GM18909 (cell line): ENCODE data around the gene GLMP.

ENCODE experiments used
- ATAC-seq: cut with Tn5 transposase; IDR thresholded peaks from one replicate; pipeline ENCODE4 v1.9.1; 2021; ENCODE audit warnings: mild to moderate bottlenecking; ENCODE audit not compliant: unreplicated experiment, poor library complexity

GLMP gene

GRCh38 chr1:156289857-156290256 lies 5.6 kb downstream of the GLMP start:
- no peak for ATAC-seq

- no peak for ATAC-seq
Measured at GRCh38 chr1:156286061-156286460, 9.4 kb downstream of the GLMP start.

GRCh38 chr1:156285437-156285836 lies 10.0 kb downstream of the GLMP start:
- no peak for ATAC-seq

- ATAC-seq: no peak
Measured at GRCh38 chr1:156284757-156285156, 10.7 kb downstream of the GLMP start.

GRCh38 chr1:156284112-156284511 lies 11.4 kb downstream of the GLMP start, which contains the start of gene TMEM79:
TSS of gene TMEM79 (plus strand) at chr1:156284325. CDS start at chr1:156285227, 902 bp downstream.
- no peak for ATAC-seq

- no peak for ATAC-seq
Measured at GRCh38 chr1:156283521-156283920, 12.0 kb downstream of the GLMP start.

- peak; percentile 83 for ATAC-seq
Measured at GRCh38 chr1:156282479-156283222, 12.8 kb downstream of the GLMP start, which contains the start of gene SMG5. TSS of gene SMG5 (minus strand) at chr1:156282825. CDS start at chr1:156282680, 145 bp downstream.

- no peak for ATAC-seq
Measured at GRCh38 chr1:156281693-156282478, 13.6 kb downstream of the GLMP start.

GRCh38 chr1:156281281-156281680 lies 14.2 kb downstream of the GLMP start:
- ATAC-seq: peak; percentile 39

GRCh38 chr1:156279837-156280236 lies 15.6 kb downstream of the GLMP start:
- ATAC-seq: no peak

GRCh38 chr1:156276966-156277381 lies 18.5 kb downstream of the GLMP start:
- ATAC-seq: no peak

GRCh38 chr1:156276532-156276931 lies 18.9 kb downstream of the GLMP start:
- no peak for ATAC-seq

GRCh38 chr1:156270314-156270713 lies 25.2 kb downstream of the GLMP start:
- no peak for ATAC-seq

- ATAC-seq: no peak
Measured at GRCh38 chr1:156268336-156268735, 27.1 kb downstream of the GLMP start.

- no peak for ATAC-seq
Measured at GRCh38 chr1:156266051-156266450, 29.4 kb downstream of the GLMP start.

- no peak for ATAC-seq
Measured at GRCh38 chr1:156263288-156263655, 32.2 kb downstream of the GLMP start.

- no peak for ATAC-seq
Measured at GRCh38 chr1:156262461-156263287, 32.8 kb downstream of the GLMP start.

- ATAC-seq: no peak
Measured at GRCh38 chr1:156260896-156261295, 34.6 kb downstream of the GLMP start.

- no peak for ATAC-seq
Measured at GRCh38 chr1:156259805-156260204, 35.7 kb downstream of the GLMP start.

GRCh38 chr1:156258859-156259258 lies 36.6 kb downstream of the GLMP start:
- ATAC-seq: no peak

- ATAC-seq: no peak
Measured at GRCh38 chr1:156257711-156258110, 37.8 kb downstream of the GLMP start.
